Endothelial cell (in vitro differentiated cells): Measurements from ENCODE around the gene ERC1. TPM values are rescaled to one million over a fixed set of nuclear protein-coding genes. Genes with fewer than 3 reads are reported as not detected.

ENCODE experiments used
- DNase-seq: peaks from one replicate; pipeline ENCODE4 v3.0.0; 2021; ENCODE audit warnings: low spot score
- H3K27ac Mint-ChIP-seq: one replicate; pipeline ENCODE4 v1.8.0; 2021; ENCODE audit warnings: mixed read lengths, inconsistent platforms; ENCODE audit not compliant: unreplicated experiment
- H3K27me3 Mint-ChIP-seq: one replicate; pipeline ENCODE4 v1.8.0; 2021; ENCODE audit warnings: mild to moderate bottlenecking, moderate library complexity, mixed read lengths, inconsistent platforms; ENCODE audit not compliant: unreplicated experiment
- H3K36me3 Mint-ChIP-seq: one replicate; pipeline ENCODE4 v1.8.0; 2021; ENCODE audit warnings: mild to moderate bottlenecking, low read depth, mixed read lengths, inconsistent platforms; ENCODE audit not compliant: unreplicated experiment
- H3K4me1 Mint-ChIP-seq: one replicate; pipeline ENCODE4 v1.8.0; 2021; ENCODE audit warnings: mild to moderate bottlenecking, mixed read lengths, inconsistent platforms; ENCODE audit not compliant: unreplicated experiment
- H3K4me3 Mint-ChIP-seq: one replicate; pipeline ENCODE4 v1.8.0; 2021; ENCODE audit warnings: mild to moderate bottlenecking, mixed read lengths, inconsistent platforms; ENCODE audit not compliant: unreplicated experiment
- H3K9me3 Mint-ChIP-seq: one replicate; pipeline ENCODE4 v1.8.0; 2021; ENCODE audit warnings: mixed read lengths, inconsistent platforms; ENCODE audit not compliant: unreplicated experiment
- CTCF ChIP-seq: fragments of 200-600 bp; sonication (generic); IDR thresholded peaks from one replicate; pipeline ENCODE4 v1.5.0; 2021; ENCODE audit warnings: antibody characterized with exemption; ENCODE audit not compliant: unreplicated experiment
- total RNA-seq: library from RNA; stranded (reverse); fragmentation: NEBNext Ultra II Directional; extraction: Animal tissue kit (Norgen Biotek cat#: 25700); gene quantifications from one replicate; pipeline ENCODE4 v1.2.1, GENCODE V29; 2021; ENCODE audit not compliant: unreplicated experiment

The ERC1 gene
- total RNA-seq, 1 donor from 2014 or later: 57.9 TPM

GRCh38 chr12:1162081-1162760 is 171.2 kb downstream of the ERC1 start:
- Mint-ChIP-seq H3K4me1 (peaks cover 13% of the 10 kb centered on the region), H3K27ac (no peak overlapping the region)
- no peak for DNase-seq

GRCh38 chr12:1167784-1168183 is 176.8 kb downstream of the ERC1 start:
- Mint-ChIP-seq H3K4me1 (peaks cover 21% of the 10 kb centered on the region), H3K9me3 (no peaks in the 10 kb centered on the region), H3K27ac (no peak overlapping the region), H3K36me3 (peaks cover 3% of the 10 kb centered on the region), H3K4me3 (no peak overlapping the region), H3K27me3 (no peaks in the 10 kb centered on the region)
- DNase-seq: no peak
- TF ChIP-seq CTCF: no peak

More at GRCh38 chr12:1162081-1162760, 171.2 kb downstream of the ERC1 start:
- TF ChIP-seq CTCF: no peak
- H3K36me3 Mint-ChIP-seq: peaks cover 3% of the 10 kb centered on the region
- no peaks in the 10 kb centered on the region for H3K9me3 Mint-ChIP-seq
- no peak overlapping the region for H3K4me3 Mint-ChIP-seq
- H3K27me3 Mint-ChIP-seq: no peaks in the 10 kb centered on the region

DNA sequence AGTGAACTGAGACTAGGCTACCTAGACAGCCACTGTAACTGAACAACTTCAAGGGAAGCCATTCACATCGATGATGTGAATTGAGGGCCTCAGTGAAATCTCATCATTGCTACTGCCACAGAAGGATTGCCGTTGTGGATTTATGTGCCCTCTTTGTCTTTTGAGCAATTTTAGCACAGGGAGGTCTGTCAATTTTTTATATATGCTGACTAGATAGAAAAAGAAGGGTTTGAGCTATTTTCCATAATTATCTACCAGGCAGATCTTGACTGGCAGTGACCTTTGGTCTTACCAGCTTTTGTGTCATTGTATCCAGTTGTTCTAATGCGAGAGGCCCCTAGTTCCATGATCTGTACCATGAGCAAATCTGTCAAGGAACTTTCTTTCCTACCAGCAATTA is 179.4 kb downstream of the ERC1 start:
- Mint-ChIP-seq H3K9me3 (no peaks in the 10 kb centered on the region), H3K4me1 (peaks cover 21% of the 10 kb centered on the region), H3K27me3 (no peaks in the 10 kb centered on the region), H3K36me3 (no peaks in the 10 kb centered on the region), H3K4me3 (no peak overlapping the region), H3K27ac (no peak overlapping the region)
- TF ChIP-seq CTCF: no peak
- DNase-seq: no peak

- TF ChIP-seq CTCF: no peak
- Mint-ChIP-seq H3K27me3 (no peaks in the 10 kb centered on the region), H3K27ac (no peak overlapping the region), H3K4me3 (no peak overlapping the region), H3K9me3 (no peaks in the 10 kb centered on the region), H3K4me1 (peaks cover 16% of the 10 kb centered on the region), H3K36me3 (peaks cover 4% of the 10 kb centered on the region)
- DNase-seq: no peak
Observed at GRCh38 chr12:1171657-1172408, 180.8 kb downstream of the ERC1 start.
